Activated B cell treated with CpG ODN at 0.5 μM for 24 hours (primary cell): Measurements from ENCODE around the gene CHKA. TPM values are rescaled to one million over a fixed set of nuclear protein-coding genes. Genes with fewer than 3 reads are reported as not detected.

Experiments
- ATAC-seq: fragments of 200-7000 bp; cut with Tn5 transposase; one replicate; pipeline ENCODE4 v1.10.0; 2021; ENCODE audit warnings: low read depth, mild to moderate bottlenecking, moderate library complexity
- CTCF ChIA-PET: fragments of 350-600 bp; sonication (Branson Sonifier 250); formaldehyde crosslinking; loops from one replicate; lab custom pipeline; 2021; ENCODE audit warnings: antibody characterized with exemption; lab: Charles Lee
- POLR2A ChIA-PET: fragments of 350-600 bp; sonication (Branson Sonifier 250); formaldehyde crosslinking; loops from one replicate; lab custom pipeline; 2021; ENCODE audit warnings: antibody characterized with exemption; lab: Charles Lee
- DNase-seq: peaks from one replicate; pipeline ENCODE4 v3.0.0; 2022
- H3K27ac Mint-ChIP-seq: one replicate; pipeline ENCODE4 v1.8.0; 2020; ENCODE audit warnings: mixed read lengths
- H3K27me3 Mint-ChIP-seq: one replicate; pipeline ENCODE4 v1.8.0; 2021; ENCODE audit warnings: mixed read lengths
- H3K36me3 Mint-ChIP-seq: one replicate; pipeline ENCODE4 v1.8.0; 2021; ENCODE audit warnings: low read depth, mixed read lengths
- H3K4me1 Mint-ChIP-seq: one replicate; pipeline ENCODE4 v1.8.0; 2021; ENCODE audit warnings: mixed read lengths
- H3K4me3 Mint-ChIP-seq: one replicate; pipeline ENCODE4 v1.8.0; 2020; ENCODE audit warnings: mild to moderate bottlenecking, mixed read lengths
- H3K9me3 Mint-ChIP-seq: one replicate; pipeline ENCODE4 v1.8.0; 2020; ENCODE audit warnings: mixed read lengths
- CTCF ChIP-seq: fragments of 200-600 bp; IDR thresholded peaks from one replicate; pipeline ENCODE4 v1.8.0; 2022; ENCODE audit warnings: antibody characterized with exemption, mild to moderate bottlenecking
- intact Hi-C: fragments of 100-400 bp; cut with micrococcal nuclease; formaldehyde crosslinking; loops from one replicate; pipeline ENCODE4 v1.15.1; 2024
- total RNA-seq: library from RNA; stranded (reverse); gene quantifications from 2 replicates; pipeline ENCODE4 v1.2.3, GENCODE V29; 2022

CHKA gene
- total RNA-seq, 1 donor from 2014 or later, result 16.1 TPM

- Mint-ChIP-seq H3K4me3 (peak overlapping the region; percentile 93), H3K27me3 (no peaks in the 10 kb centered on the region), H3K9me3 (peaks cover 2% of the 10 kb centered on the region), H3K27ac (no peak overlapping the region), H3K4me1 (peaks cover 22% of the 10 kb centered on the region), H3K36me3 (peaks cover 8% of the 10 kb centered on the region)
- TF ChIP-seq CTCF, result no peak
- intact Hi-C loops, result no loop called here
- no peak for DNase-seq
- ChIA-PET POLR2A (interaction anchor here (0.7 to 2.8 kb wide), 2 partner anchors 9 to 25 kb away, joined by 3 to 10 read pairs; partner anchors contain the start of gene UNC93B1), CTCF (no interaction called here)
- no peak for ATAC-seq
Observed at GRCh38 chr11:68028802-68029545, 92.2 kb downstream of the CHKA start.

GRCh38 chr11:68027667-68028066, 93.5 kb downstream of the CHKA start:
- H3K27ac Mint-ChIP-seq, result no peak overlapping the region
- DNase-seq, result no peak
- no peak overlapping the region for H3K4me3 Mint-ChIP-seq
- peaks cover 2% of the 10 kb centered on the region for H3K9me3 Mint-ChIP-seq
- ChIA-PET POLR2A (no interaction called here), CTCF (no interaction called here)
- intact Hi-C loops, result no loop called here
- peaks cover 22% of the 10 kb centered on the region for H3K4me1 Mint-ChIP-seq
- no peak for ATAC-seq
- H3K27me3 Mint-ChIP-seq, result no peaks in the 10 kb centered on the region
- peaks cover 2% of the 10 kb centered on the region for H3K36me3 Mint-ChIP-seq
- no peak for TF ChIP-seq CTCF

GRCh38 chr11:68026391-68027105, 94.6 kb downstream of the CHKA start:
- no peak overlapping the region for H3K4me3 Mint-ChIP-seq
- no peak for ATAC-seq
- ChIA-PET POLR2A (no interaction called here), CTCF (no interaction called here)
- peaks cover 19% of the 10 kb centered on the region for H3K4me1 Mint-ChIP-seq
- peaks cover 2% of the 10 kb centered on the region for H3K36me3 Mint-ChIP-seq
- peaks cover 2% of the 10 kb centered on the region for H3K9me3 Mint-ChIP-seq
- H3K27me3 Mint-ChIP-seq, result no peaks in the 10 kb centered on the region
- intact Hi-C loops, result no loop called here
- no peak overlapping the region for H3K27ac Mint-ChIP-seq
- DNase-seq, result no peak
- no peak for TF ChIP-seq CTCF

GRCh38 chr11:68025047-68025446, 96.1 kb downstream of the CHKA start:
- DNase-seq (no peak), ATAC-seq (peak; percentile 32)
- no peak overlapping the region for H3K4me3 Mint-ChIP-seq
- peaks cover 2% of the 10 kb centered on the region for H3K9me3 Mint-ChIP-seq
- H3K27me3 Mint-ChIP-seq, result no peaks in the 10 kb centered on the region
- TF ChIP-seq CTCF, result no peak
- no peak overlapping the region for H3K27ac Mint-ChIP-seq
- POLR2A ChIA-PET, result interaction anchor here (1.0 to 1.2 kb wide), 2 partner anchors 15 kb away, joined by 3 read pairs; partner anchors contain the start of gene ALDH3B1
- peaks cover 4% of the 10 kb centered on the region for H3K4me1 Mint-ChIP-seq
- intact Hi-C loops, result no loop called here
- no peaks in the 10 kb centered on the region for H3K36me3 Mint-ChIP-seq
- CTCF ChIA-PET, result interaction anchor here (0.8 to 1.6 kb wide), 2 partner anchors 16 to 22 kb away, joined by 3 to 4 read pairs; no protein-coding TSS in a partner anchor

- intact Hi-C loops, result no loop called here
- CTCF ChIA-PET, result interaction anchor here (0.8 to 1.6 kb wide), 2 partner anchors 16 to 22 kb away, joined by 3 to 4 read pairs; no protein-coding TSS in a partner anchor
- H3K4me1 Mint-ChIP-seq, result peaks cover 1% of the 10 kb centered on the region
- DNase-seq (no peak), ATAC-seq (no peak)
- H3K36me3 Mint-ChIP-seq, result no peaks in the 10 kb centered on the region
- H3K27me3 Mint-ChIP-seq, result no peaks in the 10 kb centered on the region
- TF ChIP-seq CTCF, result no peak
- H3K9me3 Mint-ChIP-seq, result peaks cover 2% of the 10 kb centered on the region
- no peak overlapping the region for H3K27ac Mint-ChIP-seq
- H3K4me3 Mint-ChIP-seq, result no peak overlapping the region
- POLR2A ChIA-PET, result interaction anchor here (1.0 to 1.2 kb wide), 2 partner anchors 15 kb away, joined by 3 read pairs; partner anchors contain the start of gene ALDH3B1
Observed at GRCh38 chr11:68024508-68024907, 96.7 kb downstream of the CHKA start.
